ENCODE results near the gene MRPL50. TPM values are rescaled to one million over a fixed set of nuclear protein-coding genes. Genes with fewer than 3 reads are reported as not detected.
A peak's percentile ranks its signal among the peaks of the same experiment; 100 is the strongest.
"Not testable (repeated sequence)": the region's sequence is repeated elsewhere in the genome, so short reads cannot be mapped to it uniquely, and the experiment has no call there.

Gene MRPL50
- total RNA-seq, 1 experiment from 2014 or later = 11.9 TPM

GRCh38 chr9:101393135-101393534 lies 5.3 kb downstream of the MRPL50 start:
- POLR2A ChIA-PET (ENCODE audit: unreplicated experiment) = no interaction called here
- Histone ChIP-seq H3K27me3 (ENCODE audit: insufficient read depth, low read depth) (no peaks in the 10 kb centered on the region), H3K4me1 (replicated peaks; ENCODE audit: insufficient read depth) (peaks cover 10% of the 10 kb centered on the region; the same call in 1 of the 2 replicates), H4K20me1 (ENCODE audit: insufficient read depth) (no peaks in the 10 kb centered on the region; the same call in 1 of the 2 replicates), H3K36me3 (ENCODE audit: low read depth) (peaks cover 33% of the 10 kb centered on the region), H3K4me3 (no peak overlapping the region), H3K9me2 (ENCODE audit: insufficient read depth) (no peaks in the 10 kb centered on the region), H3K9me3 (ENCODE audit: insufficient read depth, low read depth) (peaks cover 14% of the 10 kb centered on the region; the same call in 1 of the 2 replicates), H3K27ac (no peak overlapping the region), H3F3A (ENCODE audit: insufficient read depth, low read depth) (peaks cover 9% of the 10 kb centered on the region; the same call in 1 of the 2 replicates), H3K79me2 (ENCODE audit: low read depth) (peaks cover 73% of the 10 kb centered on the region), H3K4me2 (no peak overlapping the region), H2AFZ (no peak overlapping the region)
- DNase-seq = no peak
- CTCF ChIA-PET = no interaction called here
- intact Hi-C loops (cut with micrococcal nuclease; ENCODE audit: unreplicated experiment) = no loop called here
- no TSS peak for BruUV-seq (replicated peaks)
- TF ChIP-seq EZH2 (IDR thresholded peaks at IDR 0.05; ENCODE audit: low read depth) (no peak), CTCF (conservative IDR thresholded peaks at IDR 0.05) (no peak)

GRCh38 chr9:101388507-101388993 lies 9.9 kb downstream of the MRPL50 start:
- no TSS peak for BruUV-seq (replicated peaks)
- Histone ChIP-seq H3K27me3 (ENCODE audit: insufficient read depth, low read depth) (no peaks in the 10 kb centered on the region), H3F3A (ENCODE audit: insufficient read depth, low read depth) (peaks cover 9% of the 10 kb centered on the region; the same call in 1 of the 2 replicates), H3K27ac (no peak overlapping the region), H3K79me2 (ENCODE audit: low read depth) (peaks cover 27% of the 10 kb centered on the region), H3K9me2 (ENCODE audit: insufficient read depth) (no peaks in the 10 kb centered on the region), H4K20me1 (ENCODE audit: insufficient read depth) (no peaks in the 10 kb centered on the region; the same call in 1 of the 2 replicates), H3K4me2 (no peak overlapping the region), H2AFZ (no peak overlapping the region), H3K4me1 (replicated peaks; ENCODE audit: insufficient read depth) (no peaks in the 10 kb centered on the region), H3K9me3 (ENCODE audit: insufficient read depth, low read depth) (peaks cover 19% of the 10 kb centered on the region; the same call in 1 of the 2 replicates), H3K36me3 (ENCODE audit: low read depth) (peaks cover 20% of the 10 kb centered on the region; the same call in 1 of the 2 replicates), H3K4me3 (no peak overlapping the region)
- no peak for DNase-seq
- ChIA-PET POLR2A (ENCODE audit: unreplicated experiment) (no interaction called here), CTCF (no interaction called here)
- no peak for TF ChIP-seq EZH2 (IDR thresholded peaks at IDR 0.05; ENCODE audit: low read depth)
- TF ChIP-seq CTCF (conservative IDR thresholded peaks at IDR 0.05) = no peak
- intact Hi-C loops (cut with micrococcal nuclease; ENCODE audit: unreplicated experiment) = no loop called here

- H3K36me3 ChIP-seq (ENCODE audit: low read depth) = peaks cover 20% of the 10 kb centered on the region; the same call in 1 of the 2 replicates
- intact Hi-C loops (cut with micrococcal nuclease; ENCODE audit: unreplicated experiment) = no loop called here
- POLR2A ChIA-PET (ENCODE audit: unreplicated experiment) = no interaction called here
- H3K79me2 ChIP-seq (ENCODE audit: low read depth) = peaks cover 22% of the 10 kb centered on the region
- H2AFZ ChIP-seq = no peak overlapping the region
- H3K27me3 ChIP-seq (ENCODE audit: insufficient read depth, low read depth) = no peaks in the 10 kb centered on the region
- H3K4me1 ChIP-seq (replicated peaks; ENCODE audit: insufficient read depth) = no peaks in the 10 kb centered on the region
- H3F3A ChIP-seq (ENCODE audit: insufficient read depth, low read depth) = peaks cover 9% of the 10 kb centered on the region; the same call in 1 of the 2 replicates
- H3K9me3 ChIP-seq (ENCODE audit: insufficient read depth, low read depth) = peaks cover 15% of the 10 kb centered on the region; the same call in 1 of the 2 replicates
- no peak for DNase-seq
- H3K27ac ChIP-seq = no peak overlapping the region
- no TSS peak for BruUV-seq (replicated peaks)
- TF ChIP-seq CTCF (conservative IDR thresholded peaks at IDR 0.05) = peak; percentile 65; the same call in 1 of the 2 replicates
- TF ChIP-seq EZH2 (IDR thresholded peaks at IDR 0.05; ENCODE audit: low read depth) = no peak
- no peaks in the 10 kb centered on the region; the same call in 1 of the 2 replicates for H4K20me1 ChIP-seq (ENCODE audit: insufficient read depth)
- CTCF ChIA-PET = no interaction called here
- no peak overlapping the region for H3K4me3 ChIP-seq
- H3K9me2 ChIP-seq (ENCODE audit: insufficient read depth) = no peaks in the 10 kb centered on the region
- H3K4me2 ChIP-seq = no peak overlapping the region
Measured at GRCh38 chr9:101387871-101388506, 10.4 kb downstream of the MRPL50 start.

- H3K27ac ChIP-seq; H3K4me2 ChIP-seq; H4K20me1 ChIP-seq (ENCODE audit: insufficient read depth); intact Hi-C loops (cut with micrococcal nuclease; ENCODE audit: unreplicated experiment); BruUV-seq (replicated peaks); H3K9me2 ChIP-seq (ENCODE audit: insufficient read depth); H3K4me3 ChIP-seq; DNase-seq; H3K27me3 ChIP-seq (ENCODE audit: insufficient read depth, low read depth); H2AFZ ChIP-seq; H3K79me2 ChIP-seq (ENCODE audit: low read depth); CTCF ChIA-PET; POLR2A ChIA-PET (ENCODE audit: unreplicated experiment); H3F3A ChIP-seq (ENCODE audit: insufficient read depth, low read depth); H3K9me3 ChIP-seq (ENCODE audit: insufficient read depth, low read depth); H3K4me1 ChIP-seq (replicated peaks; ENCODE audit: insufficient read depth): not testable (repeated sequence)
- H3K36me3 ChIP-seq (ENCODE audit: low read depth) = peaks cover 20% of the 10 kb centered on the region; the same call in 1 of the 2 replicates
Measured at GRCh38 chr9:101384873-101385536, 13.4 kb downstream of the MRPL50 start, which contains the start of gene BAAT. BAAT (minus strand) TSS chr9:101385006; CDS start chr9:101371404, 13,602 bp downstream.

All from PC-9 (cell line).